GM03348 (cell line): Measurements from ENCODE around the gene ADCY9.
"Not testable (repeated sequence)": the region's sequence is repeated elsewhere in the genome, so short reads cannot be mapped to it uniquely, and the experiment has no call there.

ENCODE experiments used
- DNase-seq: peaks from one replicate; pipeline ENCODE4 v3.0.0; 2012; ENCODE audit warnings: low spot score

ADCY9 gene

GRCh38 chr16:3950343-3951193, 165.7 kb downstream of the ADCY9 start:
- peak; percentile 92 for DNase-seq

GRCh38 chr16:3949946-3950342, 166.3 kb downstream of the ADCY9 start:
- DNase-seq, result no peak

- peak; percentile 31 for DNase-seq
Measured at GRCh38 chr16:3949287-3949686, 167.0 kb downstream of the ADCY9 start.

- no peak for DNase-seq
Measured at GRCh38 chr16:3948378-3948995, 167.8 kb downstream of the ADCY9 start.

GRCh38 chr16:3946604-3947180, 169.6 kb downstream of the ADCY9 start:
- no peak for DNase-seq

GRCh38 chr16:3945751-3946603, 170.3 kb downstream of the ADCY9 start:
- DNase-seq, result peak; percentile 90

GRCh38 chr16:3944457-3944856, 171.8 kb downstream of the ADCY9 start:
- not testable (repeated sequence) for DNase-seq

GRCh38 chr16:3942146-3942545, 174.1 kb downstream of the ADCY9 start:
- not testable (repeated sequence) for DNase-seq

- DNase-seq, result peak; percentile 92
Measured at GRCh38 chr16:3938843-3939624, 177.2 kb downstream of the ADCY9 start.

GRCh38 chr16:3938471-3938842, 177.8 kb downstream of the ADCY9 start:
- DNase-seq, result no peak

- no peak for DNase-seq
Measured at GRCh38 chr16:3937066-3937875, 179.0 kb downstream of the ADCY9 start.

GRCh38 chr16:3935921-3936320, 180.3 kb downstream of the ADCY9 start:
- DNase-seq, result no peak

GRCh38 chr16:3934491-3935181, 181.6 kb downstream of the ADCY9 start:
- DNase-seq, result no peak

GRCh38 chr16:3927147-3927546, 189.1 kb downstream of the ADCY9 start:
- DNase-seq, result not testable (repeated sequence)

- no peak for DNase-seq
Measured at GRCh38 chr16:3924763-3925162, 191.5 kb downstream of the ADCY9 start.

- no peak for DNase-seq
Measured at GRCh38 chr16:3922241-3922640, 194.0 kb downstream of the ADCY9 start.

GRCh38 chr16:3920206-3920605, 196.0 kb downstream of the ADCY9 start:
- no peak for DNase-seq

- no peak for DNase-seq
Measured at GRCh38 chr16:3919413-3919812, 196.8 kb downstream of the ADCY9 start.

GRCh38 chr16:3915426-3916260, 200.6 kb downstream of the ADCY9 start:
- DNase-seq, result no peak
